NB4 (cell line): ENCODE data around the gene TM9SF3.

ENCODE experiments used
- CTCF ChIP-seq: IDR thresholded peaks from one replicate; pipeline ENCODE4 v1.5.1; 2012; ENCODE audit warnings: low read depth, low read length
- MAX ChIP-seq: IDR thresholded peaks from 2 replicates; pipeline ENCODE4 v1.6.1; 2011; ENCODE audit warnings: low read depth, low read length
- MYC ChIP-seq: IDR thresholded peaks from 2 replicates; pipeline ENCODE4 v1.6.1; 2011; ENCODE audit warnings: low read depth, low read length
- POLR2A ChIP-seq: IDR thresholded peaks from 2 replicates; pipeline ENCODE4 v1.6.1; 2011; ENCODE audit warnings: mild to moderate bottlenecking; ENCODE audit not compliant: insufficient read length; ENCODE audit errors: extremely low read depth

DNA sequence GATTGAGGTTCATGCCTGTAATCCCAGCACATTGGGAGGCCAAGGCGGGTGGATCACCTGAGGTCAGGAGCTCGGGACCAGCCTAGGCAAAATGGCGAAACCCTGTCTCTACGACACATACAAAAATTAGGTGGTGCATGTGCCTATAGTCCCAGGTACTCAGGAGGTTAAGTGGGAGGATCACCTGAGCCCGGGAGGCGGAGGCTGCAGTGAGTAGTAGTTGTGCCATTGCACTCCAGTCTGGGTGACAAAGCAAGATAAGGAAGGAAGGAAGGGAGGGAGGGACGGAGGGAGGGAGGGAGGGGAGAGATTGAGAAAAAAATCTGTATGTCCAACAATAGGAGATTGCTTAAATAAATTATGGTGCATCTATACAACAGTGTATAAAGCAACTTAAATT is 86.3 kb downstream of the TM9SF3 start:
- TF ChIP-seq POLR2A (no peak), CTCF (no peak), MYC (no peak), MAX (no peak)
